HAP-1 (cell line): ENCODE data around the gene P2RY2.
A peak's percentile ranks its signal among the peaks of the same experiment; 100 is the strongest.

ENCODE experiments used
- DNase-seq, 2 experiments: peaks; one replicate each; pipeline ENCODE4 v3.0.0-alpha.2; 2016 to 2020; ENCODE audit warnings: low spot score in 2 of 2
- H3K27me3 ChIP-seq: fragments of 250-450 bp; sonication (Bioruptor Pico); 2 replicates; pipeline ENCODE4 v1.5.1; 2020; ENCODE audit warnings: low read depth, mild to moderate bottlenecking, moderate library complexity
- H3K36me3 ChIP-seq: fragments of 250-450 bp; sonication (Bioruptor Pico); replicated peaks from 2 replicates; pipeline ENCODE4 v1.5.1; 2020; ENCODE audit warnings: mild to moderate bottlenecking
- H3K4me1 ChIP-seq: fragments of 250-450 bp; sonication (Bioruptor Pico); 2 replicates; pipeline ENCODE4 v1.5.1; 2020; ENCODE audit warnings: mild to moderate bottlenecking
- H3K4me3 ChIP-seq: fragments of 250-450 bp; sonication (Bioruptor Pico); 2 replicates; pipeline ENCODE4 v1.5.1; 2020; ENCODE audit warnings: mild to moderate bottlenecking, moderate library complexity
- H3K9me3 ChIP-seq: fragments of 250-450 bp; sonication (Bioruptor Pico); 2 replicates; pipeline ENCODE4 v1.5.1; 2020; ENCODE audit warnings: mild to moderate bottlenecking, moderate library complexity
- in situ Hi-C: fragments of 300-500 bp; cut with MboI; formaldehyde crosslinking; loops from 3 replicates; pipeline ENCODE4 v1.14.3; 2020; ENCODE audit warnings: low sequenced_read_pairs, inconsistent platforms, mixed read lengths

P2RY2 gene

GRCh38 chr11:73242251-73243092 is 24.4 kb downstream of the P2RY2 start:
- peaks cover 18% of the 10 kb centered on the region for H3K4me1 ChIP-seq
- H3K4me3 ChIP-seq: peak overlapping the region; percentile 36
- peak; percentile 65 to 91 for DNase-seq
- H3K36me3 ChIP-seq: no peaks in the 10 kb centered on the region
- H3K9me3 ChIP-seq: no peaks in the 10 kb centered on the region
- in situ Hi-C loops: no loop called here
- H3K27me3 ChIP-seq: no peaks in the 10 kb centered on the region

- H3K4me1 ChIP-seq: peaks cover 18% of the 10 kb centered on the region
- H3K9me3 ChIP-seq: no peaks in the 10 kb centered on the region
- in situ Hi-C loops: no loop called here
- no peaks in the 10 kb centered on the region for H3K27me3 ChIP-seq
- no peak overlapping the region for H3K4me3 ChIP-seq
- no peak for DNase-seq
- no peaks in the 10 kb centered on the region for H3K36me3 ChIP-seq
These were observed 25.0 kb downstream of the P2RY2 start for GRCh38 chr11:73243093-73243485.

- H3K9me3 ChIP-seq: no peaks in the 10 kb centered on the region
- in situ Hi-C loops: no loop called here
- H3K36me3 ChIP-seq: no peaks in the 10 kb centered on the region
- peaks cover 18% of the 10 kb centered on the region for H3K4me1 ChIP-seq
- no peaks in the 10 kb centered on the region for H3K27me3 ChIP-seq
- H3K4me3 ChIP-seq: no peak overlapping the region
- peak; percentile 46 to 68 for DNase-seq
These were observed 26.6 kb downstream of the P2RY2 start for GRCh38 chr11:73244589-73245240.

GRCh38 chr11:73245461-73245860 is 27.4 kb downstream of the P2RY2 start:
- in situ Hi-C loops: no loop called here

GRCh38 chr11:73246303-73246702 is 28.2 kb downstream of the P2RY2 start:
- H3K36me3 ChIP-seq: no peaks in the 10 kb centered on the region
- no peak overlapping the region for H3K4me3 ChIP-seq
- H3K9me3 ChIP-seq: no peaks in the 10 kb centered on the region
- no peak for DNase-seq
- no peaks in the 10 kb centered on the region for H3K27me3 ChIP-seq
- peaks cover 18% of the 10 kb centered on the region for H3K4me1 ChIP-seq
- in situ Hi-C loops: no loop called here

More at GRCh38 chr11:73245461-73245860, 27.4 kb downstream of the P2RY2 start:
- no peaks in the 10 kb centered on the region for H3K9me3 ChIP-seq
- peaks cover 18% of the 10 kb centered on the region for H3K4me1 ChIP-seq
- H3K27me3 ChIP-seq: no peaks in the 10 kb centered on the region
- DNase-seq: no peak
- H3K36me3 ChIP-seq: no peaks in the 10 kb centered on the region
- no peak overlapping the region for H3K4me3 ChIP-seq

GRCh38 chr11:73248526-73249185 is 30.6 kb downstream of the P2RY2 start:
- in situ Hi-C loops: no loop called here

GRCh38 chr11:73249304-73249703 is 31.2 kb downstream of the P2RY2 start:
- Histone ChIP-seq H3K27me3 (no peaks in the 10 kb centered on the region), H3K36me3 (no peaks in the 10 kb centered on the region), H3K4me3 (no peak overlapping the region), H3K4me1 (peaks cover 13% of the 10 kb centered on the region), H3K9me3 (no peaks in the 10 kb centered on the region)
- in situ Hi-C loops: no loop called here
- DNase-seq: no peak

More at GRCh38 chr11:73248526-73249185, 30.6 kb downstream of the P2RY2 start:
- DNase-seq: no peak
- Histone ChIP-seq H3K4me3 (no peak overlapping the region), H3K9me3 (no peaks in the 10 kb centered on the region), H3K27me3 (no peaks in the 10 kb centered on the region), H3K36me3 (no peaks in the 10 kb centered on the region), H3K4me1 (peaks cover 13% of the 10 kb centered on the region)

- H3K4me3 ChIP-seq: no peak overlapping the region
- DNase-seq: no peak
- no peaks in the 10 kb centered on the region for H3K9me3 ChIP-seq
- H3K36me3 ChIP-seq: no peaks in the 10 kb centered on the region
- H3K27me3 ChIP-seq: no peaks in the 10 kb centered on the region
- in situ Hi-C loops: no loop called here
- H3K4me1 ChIP-seq: peaks cover 7% of the 10 kb centered on the region
These were observed 32.0 kb downstream of the P2RY2 start for GRCh38 chr11:73249853-73250783.

GRCh38 chr11:73252577-73253191 is 34.6 kb downstream of the P2RY2 start:
- no peak for DNase-seq
- H3K9me3 ChIP-seq: no peaks in the 10 kb centered on the region
- H3K4me3 ChIP-seq: no peak overlapping the region
- H3K27me3 ChIP-seq: no peaks in the 10 kb centered on the region
- no peaks in the 10 kb centered on the region for H3K36me3 ChIP-seq
- no peaks in the 10 kb centered on the region for H3K4me1 ChIP-seq
- in situ Hi-C loops: no loop called here

GRCh38 chr11:73257342-73258103 is 39.4 kb downstream of the P2RY2 start:
- in situ Hi-C loops: no loop called here
- H3K4me1 ChIP-seq: no peaks in the 10 kb centered on the region

GRCh38 chr11:73258104-73259035 is 40.3 kb downstream of the P2RY2 start:
- H3K4me1 ChIP-seq: no peaks in the 10 kb centered on the region
- in situ Hi-C loops: no loop called here
- H3K36me3 ChIP-seq: no peaks in the 10 kb centered on the region
- H3K9me3 ChIP-seq: no peaks in the 10 kb centered on the region; the same call in 1 of the 2 replicates
- DNase-seq: no peak
- H3K4me3 ChIP-seq: no peak overlapping the region
- peaks cover 8% of the 10 kb centered on the region for H3K27me3 ChIP-seq

More at GRCh38 chr11:73257342-73258103, 39.4 kb downstream of the P2RY2 start:
- H3K36me3 ChIP-seq: no peaks in the 10 kb centered on the region
- no peak for DNase-seq
- H3K4me3 ChIP-seq: no peak overlapping the region
- no peaks in the 10 kb centered on the region; the same call in 1 of the 2 replicates for H3K9me3 ChIP-seq
- H3K27me3 ChIP-seq: peaks cover 5% of the 10 kb centered on the region; the same call in 1 of the 2 replicates
